Measurements from ENCODE around the gene FBXO2. TPM values are rescaled to one million over a fixed set of nuclear protein-coding genes. Genes with fewer than 3 reads are reported as not detected.

Gene FBXO2
- polyA plus RNA-seq, 10 donors: 0.21 to 1.6 (median 0.49) TPM

GRCh38 chr1:11682799-11683198 lies 28.6 kb upstream of the FBXO2 start:
- DNase-seq: no peak

GRCh38 chr1:11682287-11682771 lies 28.1 kb upstream of the FBXO2 start:
- no peak for DNase-seq

- DNase-seq: peak; percentile 82 to 96 (median 92)
Measured at GRCh38 chr1:11681071-11681771, 27.0 kb upstream of the FBXO2 start, which contains the start of gene MAD2L2. Gene MAD2L2 (minus strand): TSS chr1:11681148. CDS start chr1:11680601, 547 bp downstream.

GRCh38 chr1:11680270-11681070 lies 26.2 kb upstream of the FBXO2 start:
- no peak for DNase-seq

- no peak for DNase-seq
Measured at GRCh38 chr1:11678442-11678841, 24.2 kb upstream of the FBXO2 start.

- DNase-seq: no peak
Measured at GRCh38 chr1:11676386-11677103, 22.3 kb upstream of the FBXO2 start.

GRCh38 chr1:11675325-11675724 lies 21.1 kb upstream of the FBXO2 start:
- DNase-seq: no peak

GRCh38 chr1:11674488-11674887 lies 20.3 kb upstream of the FBXO2 start:
- no peak for DNase-seq

- no peak for DNase-seq
Measured at GRCh38 chr1:11673089-11673769, 19.0 kb upstream of the FBXO2 start.

- DNase-seq: no peak
Measured at GRCh38 chr1:11671544-11672286, 17.5 kb upstream of the FBXO2 start.

- DNase-seq: no peak
Measured at GRCh38 chr1:11671205-11671543, 16.9 kb upstream of the FBXO2 start.

GRCh38 chr1:11670747-11671146 lies 16.5 kb upstream of the FBXO2 start:
- no peak for DNase-seq

- no peak for DNase-seq
Measured at GRCh38 chr1:11668516-11668915, 14.3 kb upstream of the FBXO2 start.

GRCh38 chr1:11664336-11665065 lies 10.3 kb upstream of the FBXO2 start:
- DNase-seq: peak in 2 of 3 donors; percentile 42 to 77

- DNase-seq: no peak
Measured at GRCh38 chr1:11661103-11661502, 6.9 kb upstream of the FBXO2 start.

GRCh38 chr1:11659748-11660147 lies 5.5 kb upstream of the FBXO2 start:
- no peak for DNase-seq

- DNase-seq: no peak
Measured at GRCh38 chr1:11658542-11658941, 4.3 kb upstream of the FBXO2 start.

GRCh38 chr1:11657654-11658053 lies 3.4 kb upstream of the FBXO2 start:
- no peak for DNase-seq

GRCh38 chr1:11654939-11655808 lies 945 bp upstream of the FBXO2 start:
- no peak for DNase-seq

GRCh38 chr1:11653861-11654136 lies 430 bp downstream of the FBXO2 start:
- DNase-seq: no peak
